Testis (tissue), 2 donors: ENCODE results near the gene CNGA3.

Experiments used
- CTCF ChIP-seq, 3 experiments: fragments of 450-650 bp in 2 of 3; fragments of 200-600 bp in 1 of 3; sonication (generic) in 1 of 3; IDR thresholded peaks; one replicate each; pipeline ENCODE4 v1.5.1; 2016 to 2019; ENCODE audit warnings: antibody characterized with exemption in 3 of 3, mild to moderate bottlenecking in 2 of 3, moderate library complexity in 1 of 3
- POLR2A ChIP-seq: fragments of 450-650 bp; IDR thresholded peaks from one replicate; pipeline ENCODE4 v1.6.1; 2017; ENCODE audit warnings: antibody characterized with exemption, mild to moderate bottlenecking, moderate library complexity

- TF ChIP-seq CTCF (IDR thresholded peaks at IDR 0.05), result no peak
- TF ChIP-seq POLR2A, result no peak
Measured at GRCh38 chr2:98383166-98383565, 36.9 kb downstream of the CNGA3 start.
